ENCODE results near the gene EYA2. TPM values are rescaled to one million over a fixed set of nuclear protein-coding genes. Genes with fewer than 3 reads are reported as not detected.

EYA2 gene
- total RNA-seq, 1 donor from 2014 or later = 1.3 TPM

- no peaks in the 10 kb centered on the region for H3K36me3 Mint-ChIP-seq (ENCODE audit: low read depth)
- no peak for TF ChIP-seq CTCF (conservative IDR thresholded peaks at IDR 0.05)
- no peaks in the 10 kb centered on the region for H3K9me3 Mint-ChIP-seq
- peaks cover 89% of the 10 kb centered on the region for H3K27me3 Mint-ChIP-seq (ENCODE audit: low read depth)
- DNase-seq (ENCODE audit: low read depth, low spot score) = no peak
- peaks cover 9% of the 10 kb centered on the region for H3K4me1 Mint-ChIP-seq
- no peak overlapping the region for H3K27ac Mint-ChIP-seq (ENCODE audit: unreplicated experiment)
- H3K4me3 Mint-ChIP-seq = no peak overlapping the region
These were observed 2.8 kb downstream of the EYA2 start for GRCh38 chr20:46897328-46897880.

GRCh38 chr20:46898423-46898822 is 3.8 kb downstream of the EYA2 start:
- Mint-ChIP-seq H3K4me3 (no peak overlapping the region), H3K27me3 (ENCODE audit: low read depth) (peaks cover 86% of the 10 kb centered on the region), H3K4me1 (peaks cover 9% of the 10 kb centered on the region), H3K36me3 (ENCODE audit: low read depth) (no peaks in the 10 kb centered on the region), H3K9me3 (no peaks in the 10 kb centered on the region), H3K27ac (ENCODE audit: unreplicated experiment) (no peak overlapping the region)
- no peak for DNase-seq (ENCODE audit: low read depth, low spot score)
- no peak for TF ChIP-seq CTCF (conservative IDR thresholded peaks at IDR 0.05)

GRCh38 chr20:46899621-46900020 is 5.0 kb downstream of the EYA2 start:
- DNase-seq (ENCODE audit: low read depth, low spot score) = no peak
- Mint-ChIP-seq H3K27me3 (ENCODE audit: low read depth) (peaks cover 76% of the 10 kb centered on the region), H3K4me1 (peaks cover 9% of the 10 kb centered on the region), H3K9me3 (no peaks in the 10 kb centered on the region), H3K27ac (ENCODE audit: unreplicated experiment) (peak overlapping the region; percentile 31), H3K36me3 (ENCODE audit: low read depth) (no peaks in the 10 kb centered on the region), H3K4me3 (no peak overlapping the region)
- no peak for TF ChIP-seq CTCF (conservative IDR thresholded peaks at IDR 0.05)

- DNase-seq (ENCODE audit: low read depth, low spot score) = no peak
- Mint-ChIP-seq H3K36me3 (ENCODE audit: low read depth) (no peaks in the 10 kb centered on the region), H3K4me3 (no peak overlapping the region), H3K4me1 (peaks cover 9% of the 10 kb centered on the region), H3K27ac (ENCODE audit: unreplicated experiment) (no peak overlapping the region), H3K9me3 (no peaks in the 10 kb centered on the region), H3K27me3 (ENCODE audit: low read depth) (peaks cover 79% of the 10 kb centered on the region)
- no peak for TF ChIP-seq CTCF (conservative IDR thresholded peaks at IDR 0.05)
These were observed 5.4 kb downstream of the EYA2 start for GRCh38 chr20:46900086-46900485.

- H3K27me3 Mint-ChIP-seq (ENCODE audit: low read depth) = peaks cover 74% of the 10 kb centered on the region
- peaks cover 3% of the 10 kb centered on the region for H3K4me1 Mint-ChIP-seq
- H3K4me3 Mint-ChIP-seq = no peak overlapping the region
- no peak for DNase-seq (ENCODE audit: low read depth, low spot score)
- H3K36me3 Mint-ChIP-seq (ENCODE audit: low read depth) = no peaks in the 10 kb centered on the region
- H3K9me3 Mint-ChIP-seq = no peaks in the 10 kb centered on the region
- no peak overlapping the region for H3K27ac Mint-ChIP-seq (ENCODE audit: unreplicated experiment)
- TF ChIP-seq CTCF (conservative IDR thresholded peaks at IDR 0.05) = no peak
These were observed 6.2 kb downstream of the EYA2 start for GRCh38 chr20:46900826-46901225.

All from neural crest cell (in vitro differentiated cells).